GM10248 (cell line): Measurements from ENCODE around the gene RAC2.

Source experiments
- CTCF ChIA-PET: fragments of 300-600 bp; sonication (Branson Sonifier 250); formaldehyde crosslinking; extraction: SDS; loops from one replicate; lab custom pipeline; 2021; ENCODE audit warnings: antibody characterized with exemption; lab: Yijun Ruan, JAX
- POLR2A ChIA-PET: fragments of 350-650 bp; sonication (Branson Sonifier 250); formaldehyde crosslinking; extraction: SDS; loops from one replicate; lab custom pipeline; 2020; ENCODE audit warnings: antibody characterized with exemption; lab: Yijun Ruan, JAX
- DNase-seq: peaks from one replicate; pipeline ENCODE4 v3.0.0; 2012; ENCODE audit errors: extremely low spot score
- TF ChIP-seq, protein P1 (sequence below): IDR thresholded peaks from 2 replicates; pipeline ENCODE4 v1.5.1; 2012; ENCODE audit warnings: mild to moderate bottlenecking, low read depth; ENCODE audit errors: extremely low read depth, missing control alignments, control extremely low read depth

The RAC2 gene

GRCh38 chr22:37209140-37209845, 34.8 kb downstream of the RAC2 start:
- DNase-seq = no peak
- TF ChIP-seq, protein P1, sequence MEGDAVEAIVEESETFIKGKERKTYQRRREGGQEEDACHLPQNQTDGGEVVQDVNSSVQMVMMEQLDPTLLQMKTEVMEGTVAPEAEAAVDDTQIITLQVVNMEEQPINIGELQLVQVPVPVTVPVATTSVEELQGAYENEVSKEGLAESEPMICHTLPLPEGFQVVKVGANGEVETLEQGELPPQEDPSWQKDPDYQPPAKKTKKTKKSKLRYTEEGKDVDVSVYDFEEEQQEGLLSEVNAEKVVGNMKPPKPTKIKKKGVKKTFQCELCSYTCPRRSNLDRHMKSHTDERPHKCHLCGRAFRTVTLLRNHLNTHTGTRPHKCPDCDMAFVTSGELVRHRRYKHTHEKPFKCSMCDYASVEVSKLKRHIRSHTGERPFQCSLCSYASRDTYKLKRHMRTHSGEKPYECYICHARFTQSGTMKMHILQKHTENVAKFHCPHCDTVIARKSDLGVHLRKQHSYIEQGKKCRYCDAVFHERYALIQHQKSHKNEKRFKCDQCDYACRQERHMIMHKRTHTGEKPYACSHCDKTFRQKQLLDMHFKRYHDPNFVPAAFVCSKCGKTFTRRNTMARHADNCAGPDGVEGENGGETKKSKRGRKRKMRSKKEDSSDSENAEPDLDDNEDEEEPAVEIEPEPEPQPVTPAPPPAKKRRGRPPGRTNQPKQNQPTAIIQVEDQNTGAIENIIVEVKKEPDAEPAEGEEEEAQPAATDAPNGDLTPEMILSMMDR = no peak
- CTCF ChIA-PET = interaction anchor here (4.4 kb wide), 1 partner anchor 10 kb away, joined by 30 read pairs; no protein-coding TSS in a partner anchor
- POLR2A ChIA-PET = no interaction called here

DNA sequence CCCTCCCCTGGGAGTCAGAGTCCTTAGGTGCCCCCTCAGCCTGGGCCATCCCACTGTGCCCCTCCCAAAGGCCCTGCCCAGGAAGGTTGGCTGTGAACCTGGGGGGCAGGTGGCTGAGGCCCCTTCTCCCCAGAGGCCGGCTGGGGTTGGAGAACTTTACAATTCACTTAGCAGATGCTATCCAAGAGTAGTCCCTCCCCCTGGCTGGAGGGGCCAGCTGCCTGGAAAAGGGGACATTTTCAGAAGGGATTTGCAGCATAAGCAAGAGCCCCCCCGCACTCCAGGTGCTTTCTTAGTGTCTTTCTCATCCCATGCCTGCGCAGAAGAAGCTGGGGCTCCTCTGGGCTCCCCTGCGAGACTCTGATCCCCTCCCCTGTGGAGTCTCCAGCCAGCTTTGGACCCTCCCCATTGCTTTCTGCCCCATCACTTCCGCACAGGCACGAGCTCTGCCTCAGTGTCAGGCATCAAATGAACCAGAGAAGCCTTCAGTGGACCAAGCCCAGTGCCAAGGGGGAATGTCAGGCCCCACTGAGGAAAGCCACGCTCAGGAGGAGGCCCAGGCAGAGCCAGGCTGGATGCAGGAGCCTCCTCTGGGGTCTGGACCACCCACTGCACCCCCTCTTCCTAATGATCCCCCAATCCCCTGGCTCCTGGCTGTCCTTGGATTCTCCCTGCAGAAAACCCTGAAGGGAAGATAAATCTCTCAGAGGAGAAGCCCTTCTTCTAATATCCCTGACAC, 35.5 kb downstream of the RAC2 start:
- CTCF ChIA-PET = interaction anchor here (2.9 to 4.4 kb wide), 2 partner anchors 9 kb away, joined by 8 to 30 read pairs; no protein-coding TSS in a partner anchor
- DNase-seq = no peak
- POLR2A ChIA-PET = no interaction called here

GRCh38 chr22:37207981-37208380, 36.1 kb downstream of the RAC2 start:
- TF ChIP-seq, protein P1 = no peak
- CTCF ChIA-PET = interaction anchor here (2.9 to 4.4 kb wide), 2 partner anchors 8 to 9 kb away, joined by 8 to 30 read pairs; no protein-coding TSS in a partner anchor
- POLR2A ChIA-PET = no interaction called here
- no peak for DNase-seq

More for the DNA sequence above, 35.5 kb downstream of the RAC2 start:
- TF ChIP-seq, protein P1 = no peak

DNA sequence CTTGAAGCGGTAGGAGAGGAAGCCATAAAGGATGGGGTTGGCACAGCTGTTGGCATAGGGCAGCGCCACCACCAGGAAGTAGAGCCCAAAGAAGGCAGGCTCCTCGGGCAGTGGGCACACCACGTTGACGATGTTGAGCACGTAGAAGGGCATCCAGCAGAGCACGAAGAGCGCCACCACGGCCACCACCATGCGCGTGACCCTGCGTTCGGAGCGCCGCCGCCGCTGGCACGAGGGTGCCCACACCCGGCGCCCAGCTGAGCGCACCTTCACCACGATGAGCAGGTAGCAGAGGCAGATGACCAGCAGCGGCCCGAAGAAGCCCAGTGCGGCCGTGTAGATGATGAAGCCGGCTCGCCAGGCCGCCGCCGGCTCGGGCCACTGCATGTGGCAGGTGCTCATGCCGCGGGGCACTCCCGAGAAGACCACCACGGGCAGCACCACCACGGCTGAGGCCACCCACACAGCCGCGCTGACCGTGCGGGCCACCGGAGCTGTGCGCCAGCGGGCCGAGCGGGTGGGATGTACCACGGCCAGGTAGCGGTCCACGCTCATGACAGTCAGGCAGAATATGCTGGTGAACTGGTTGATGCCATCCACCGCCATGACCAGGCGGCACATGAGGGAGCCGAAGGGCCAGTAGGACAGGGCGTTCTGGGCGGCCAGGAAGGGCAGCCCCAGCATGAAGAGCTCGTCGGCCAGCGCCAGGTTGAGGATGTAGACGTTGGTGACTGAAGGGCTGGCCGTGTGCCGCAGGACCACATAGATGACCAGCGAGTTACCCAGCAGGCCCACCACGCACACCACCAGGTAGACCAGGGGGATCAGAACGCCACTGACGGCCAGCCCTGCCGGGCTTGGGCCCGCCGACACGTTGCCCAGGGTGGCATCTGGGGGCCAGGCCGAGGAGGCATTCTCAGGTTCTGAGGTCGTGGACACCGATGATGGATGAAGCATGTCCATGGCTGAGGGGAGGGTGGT, 36.9 kb downstream of the RAC2 start:
- TF ChIP-seq, protein P1 = no peak
- POLR2A ChIA-PET = no interaction called here
- CTCF ChIA-PET = interaction anchor here (2.9 to 4.4 kb wide), 2 partner anchors 7 to 10 kb away, joined by 8 to 30 read pairs; no protein-coding TSS in a partner anchor
- DNase-seq = no peak

DNA sequence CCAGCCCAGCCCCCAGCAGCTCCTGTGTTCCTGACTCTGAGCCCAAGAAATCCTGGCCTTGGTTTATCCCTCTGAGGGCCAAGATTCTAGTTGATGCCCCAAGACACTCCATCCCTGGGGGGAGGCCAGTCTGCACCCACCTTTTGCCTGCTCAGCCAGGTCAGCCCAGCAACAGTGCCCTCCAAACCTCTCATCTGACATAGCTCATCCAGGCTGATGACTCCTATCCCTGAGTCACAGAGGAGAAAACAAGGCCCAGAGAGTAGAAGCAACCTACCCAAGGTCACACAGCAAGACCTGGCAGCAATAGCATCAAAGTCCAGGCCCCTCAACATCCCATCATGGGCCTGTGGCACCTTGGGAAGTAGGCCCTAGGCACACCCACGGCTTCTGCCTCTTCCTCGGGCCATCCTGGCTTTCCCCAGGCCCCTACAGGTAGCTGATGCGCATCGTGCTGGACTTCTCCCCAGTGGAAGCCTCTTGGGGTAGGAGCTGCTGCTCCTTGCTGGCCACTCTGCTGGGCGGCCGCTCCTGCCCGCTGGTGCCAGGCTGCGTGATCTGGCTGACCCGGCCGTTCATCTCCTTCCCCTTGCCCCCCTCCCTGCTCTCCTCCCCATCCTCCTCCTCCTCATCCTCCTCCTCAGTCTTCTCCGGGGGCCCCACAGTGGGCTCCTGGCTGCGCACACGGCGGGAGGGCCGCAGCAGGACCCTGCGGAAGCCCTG, 37.8 kb downstream of the RAC2 start:
- ChIA-PET CTCF (interaction anchor here (1.3 to 2.9 kb wide), 3 partner anchors 11 to 160 kb away, joined by 3 to 8 read pairs (median 4); no protein-coding TSS in a partner anchor), POLR2A (no interaction called here)
- TF ChIP-seq, protein P1 = no peak
- no peak for DNase-seq
